ENCODE results near the gene SYK.

DNA sequence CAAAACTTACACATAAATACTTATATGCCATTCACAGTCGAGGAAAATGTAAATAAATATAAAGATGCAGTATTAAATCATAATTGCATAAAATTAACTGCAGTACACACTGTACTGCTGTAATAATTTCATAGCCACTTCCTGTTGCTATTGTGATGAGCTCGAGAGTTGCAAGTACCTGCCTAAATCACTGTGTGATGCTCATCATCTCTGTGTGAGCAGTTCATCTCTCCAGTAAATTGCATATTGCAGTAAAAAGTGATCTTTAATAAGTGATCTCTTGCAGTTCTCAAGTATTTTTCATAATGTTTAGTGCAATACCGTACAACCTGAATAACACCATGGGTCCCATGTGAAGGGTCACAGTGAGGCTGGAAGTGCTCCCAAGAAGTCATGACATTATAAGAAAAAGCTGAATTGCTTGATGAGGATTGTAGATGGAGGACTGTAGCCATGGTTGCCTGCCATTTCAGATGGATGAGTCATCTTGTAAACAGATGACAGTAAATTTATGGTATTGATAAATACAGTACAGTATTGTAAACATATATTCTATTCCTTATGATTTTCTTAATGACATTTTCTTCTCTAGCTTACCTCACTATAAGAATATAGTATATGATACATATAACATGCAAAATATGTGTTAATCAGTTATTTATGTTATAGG lies 34.9 kb downstream of the SYK start:
- no peak for TF ChIP-seq TAF1 (IDR thresholded peaks at IDR 0.05; ENCODE audit: low read depth, low read length)
- no peak for TF ChIP-seq POLR2A (IDR thresholded peaks at IDR 0.05; ENCODE audit: low read depth, low read length)
- TF ChIP-seq POLR2AphosphoS5 (IDR thresholded peaks at IDR 0.05; ENCODE audit: low read depth, low read length): no peak
- TF ChIP-seq PAX5 (IDR thresholded peaks at IDR 0.05; ENCODE audit: insufficient read depth, low read length, severe bottlenecking): no peak

Data from GM12891 (cell line).